ENCODE data around the gene C19orf25.

- TF ChIP-seq REST (IDR thresholded peaks at IDR 0.05; ENCODE audit: insufficient replicate concordance, low read depth): no peak
- TF ChIP-seq CTCF (IDR thresholded peaks at IDR 0.05; ENCODE audit: insufficient read depth, low read length): no peak
- no peak for TF ChIP-seq POLR2AphosphoS5 (IDR thresholded peaks at IDR 0.05; ENCODE audit: low read depth)
These were observed 11.5 kb upstream of the C19orf25 start, which contains the start of gene PCSK4 for GRCh38 chr19:1490311-1491113.
